Activated CD8-positive, alpha-beta T cell treated with anti-CD3 and anti-CD28 coated beads, Interleukin-2, amount 10 ng/mL, durations not matched to agents 7 days and 5 days (primary cell): ENCODE data around the gene SPTSSB. TPM values are rescaled to one million over a fixed set of nuclear protein-coding genes. Genes with fewer than 3 reads are reported as not detected.

ENCODE experiments used
- ATAC-seq: fragments of 150-1000 bp; cut with Tn5 transposase; one replicate; pipeline ENCODE4 v1.10.0; 2021; ENCODE audit warnings: moderate library complexity
- CTCF ChIA-PET: fragments of 350-600 bp; sonication (Branson Sonifier 250); formaldehyde crosslinking; loops from one replicate; lab custom pipeline; 2021; ENCODE audit warnings: antibody characterized with exemption; lab: Charles Lee
- POLR2A ChIA-PET: fragments of 350-600 bp; sonication (Branson Sonifier 250); formaldehyde crosslinking; loops from one replicate; lab custom pipeline; 2021; ENCODE audit warnings: antibody characterized with exemption; lab: Charles Lee
- DNase-seq: peaks from one replicate; pipeline ENCODE4 v3.0.0-alpha.2; 2020
- H3K27ac Mint-ChIP-seq: one replicate; pipeline ENCODE4 v1.8.0; 2021; ENCODE audit warnings: mild to moderate bottlenecking, mixed read lengths
- H3K27me3 Mint-ChIP-seq: one replicate; pipeline ENCODE4 v1.8.0; 2021; ENCODE audit warnings: low read depth, mixed read lengths
- H3K36me3 Mint-ChIP-seq: one replicate; pipeline ENCODE4 v1.8.0; 2021; ENCODE audit warnings: low read depth, mixed read lengths
- H3K4me1 Mint-ChIP-seq: one replicate; pipeline ENCODE4 v1.8.0; 2021; ENCODE audit warnings: low read depth, mixed read lengths
- H3K4me3 Mint-ChIP-seq: one replicate; pipeline ENCODE4 v1.8.0; 2021; ENCODE audit warnings: mild to moderate bottlenecking, mixed read lengths
- H3K9me3 Mint-ChIP-seq: one replicate; pipeline ENCODE4 v1.8.0; 2022; ENCODE audit warnings: mixed read lengths; ENCODE audit not compliant: insufficient read depth
- total RNA-seq, 2 experiments: library from RNA; stranded (reverse); gene quantifications; one replicate each; pipeline ENCODE4 v1.2.3, GENCODE V29; 2021

Gene SPTSSB
- total RNA-seq, 2 experiments from 2014 or later: not detected

DNA sequence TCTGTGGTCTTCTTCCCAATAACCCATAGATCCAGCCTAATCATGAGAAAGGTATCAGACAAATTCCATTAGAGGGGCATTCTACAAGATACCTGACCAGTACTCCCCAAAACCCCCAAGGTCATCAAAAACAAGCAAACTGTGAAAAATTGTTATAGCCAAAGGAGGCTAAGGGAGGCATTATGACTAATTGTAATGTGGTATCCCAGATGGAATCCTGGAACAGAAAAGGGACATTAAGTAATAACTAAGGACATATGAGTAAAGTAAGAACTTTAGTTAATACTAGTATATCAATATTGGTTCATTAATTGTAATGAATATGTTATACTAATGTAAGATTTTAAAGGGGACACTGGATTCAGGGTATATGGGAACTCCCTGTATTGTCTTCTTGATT lies 20.4 kb downstream of the SPTSSB start:
- no peak for ATAC-seq
- no peak for DNase-seq
- ChIA-PET CTCF (interaction anchor here (1.6 kb wide), 1 partner anchor 90 kb away, joined by 3 read pairs; no protein-coding TSS in a partner anchor), POLR2A (no interaction called here)
- Mint-ChIP-seq H3K4me1 (peaks cover 19% of the 10 kb centered on the region), H3K9me3 (no peaks in the 10 kb centered on the region), H3K36me3 (no peaks in the 10 kb centered on the region), H3K4me3 (no peak overlapping the region), H3K27me3 (peaks cover 45% of the 10 kb centered on the region), H3K27ac (no peak overlapping the region)

DNA sequence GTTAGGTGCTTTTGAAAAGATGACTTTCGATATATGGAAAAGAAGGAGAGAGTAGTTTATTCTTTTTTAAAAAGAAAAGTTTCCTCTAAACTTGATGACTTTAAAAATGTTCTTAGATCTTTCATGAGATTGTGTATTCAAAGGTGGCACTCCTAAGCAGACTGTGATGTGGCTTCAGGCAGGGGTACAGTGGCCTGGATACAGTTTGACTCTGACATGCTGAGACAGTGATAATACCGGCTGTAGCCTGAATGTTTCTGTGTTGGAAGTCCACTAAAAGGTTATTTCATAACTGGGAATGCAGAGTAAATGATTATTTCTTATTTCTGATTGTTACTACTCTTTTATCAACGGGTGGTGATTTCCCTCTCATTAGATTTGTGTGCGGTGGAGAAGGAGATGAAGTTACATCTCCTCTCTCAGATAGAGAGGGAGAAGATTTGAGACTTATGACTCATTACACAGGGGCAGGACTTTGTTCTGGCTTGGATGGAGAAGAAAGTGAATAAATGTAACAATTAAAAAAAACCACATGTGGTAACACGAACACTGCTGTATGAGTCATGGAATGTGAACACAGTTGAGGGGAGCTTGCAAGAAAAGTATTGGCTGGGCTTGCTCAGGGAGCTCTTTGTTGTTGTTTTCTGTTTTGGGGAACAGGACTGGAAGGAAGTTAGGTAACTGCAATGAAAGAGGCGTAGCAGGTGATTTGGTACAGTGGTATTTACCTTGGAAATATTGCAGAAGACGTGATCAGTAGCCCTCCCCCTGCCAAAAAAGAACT lies 21.6 kb downstream of the SPTSSB start:
- no peaks in the 10 kb centered on the region for H3K9me3 Mint-ChIP-seq
- H3K27ac Mint-ChIP-seq: no peak overlapping the region
- H3K36me3 Mint-ChIP-seq: no peaks in the 10 kb centered on the region
- DNase-seq (peak; percentile 38), ATAC-seq (peak; percentile 91)
- peaks cover 46% of the 10 kb centered on the region for H3K27me3 Mint-ChIP-seq
- no peak overlapping the region for H3K4me3 Mint-ChIP-seq
- ChIA-PET CTCF (interaction anchor here (0.7 to 1.6 kb wide), 2 partner anchors 89 to 249 kb away, joined by 3 to 4 read pairs; no protein-coding TSS in a partner anchor), POLR2A (no interaction called here)
- peaks cover 19% of the 10 kb centered on the region for H3K4me1 Mint-ChIP-seq

DNA sequence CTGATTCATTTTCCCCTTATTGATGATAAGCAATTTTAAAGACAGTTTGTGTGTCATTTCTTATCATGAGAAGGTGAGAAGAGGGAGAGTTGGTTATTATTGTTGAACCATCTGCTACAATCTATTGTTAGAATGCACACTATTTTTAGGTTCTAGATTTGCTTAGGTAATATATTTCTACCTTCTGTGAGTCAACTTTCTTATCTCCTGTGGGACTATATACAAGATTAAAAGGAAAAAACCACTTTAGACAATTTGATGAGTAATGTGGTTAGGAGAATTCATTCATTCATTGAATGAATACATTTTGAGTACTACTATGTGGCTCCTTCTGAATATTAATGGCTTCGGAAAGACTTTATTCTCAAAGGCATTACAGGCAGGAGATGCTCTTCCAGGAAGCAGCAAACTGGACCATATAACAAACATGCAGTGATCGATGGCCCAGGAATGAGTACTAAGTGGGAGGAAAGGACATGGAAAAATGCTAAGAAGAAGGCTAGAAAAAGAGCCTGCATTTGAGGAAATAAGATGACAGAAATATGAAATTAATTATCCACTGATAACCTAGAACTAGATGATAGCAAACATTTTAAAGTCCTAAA lies 22.4 kb downstream of the SPTSSB start:
- ChIA-PET CTCF (no interaction called here), POLR2A (no interaction called here)
- Mint-ChIP-seq H3K4me3 (no peak overlapping the region), H3K4me1 (peaks cover 19% of the 10 kb centered on the region), H3K9me3 (no peaks in the 10 kb centered on the region), H3K27ac (no peak overlapping the region), H3K36me3 (no peaks in the 10 kb centered on the region), H3K27me3 (peaks cover 52% of the 10 kb centered on the region)
- ATAC-seq (no peak), DNase-seq (no peak)

DNA sequence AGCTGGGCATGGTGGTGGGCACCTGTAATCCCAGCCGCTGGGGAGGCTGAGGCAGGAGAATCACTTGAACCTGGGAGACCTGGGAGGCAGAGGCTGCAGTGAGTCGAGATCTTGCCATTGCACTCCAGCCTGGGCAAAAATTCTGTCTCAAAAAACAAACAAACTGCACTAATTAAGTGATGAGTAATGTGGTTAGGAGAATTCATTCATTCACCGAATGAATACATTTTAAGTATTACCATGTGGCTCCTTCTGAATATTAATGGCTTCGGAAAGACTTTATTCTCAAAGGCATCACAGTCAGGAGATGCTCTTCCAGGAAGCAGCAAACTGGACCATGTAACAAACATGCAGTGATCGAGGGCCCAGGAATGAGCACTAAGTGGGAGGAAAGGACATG lies 23.6 kb downstream of the SPTSSB start:
- no peak for ATAC-seq
- DNase-seq: no peak
- Mint-ChIP-seq H3K27me3 (peaks cover 56% of the 10 kb centered on the region), H3K4me3 (no peak overlapping the region), H3K36me3 (no peaks in the 10 kb centered on the region), H3K4me1 (peaks cover 19% of the 10 kb centered on the region), H3K27ac (no peak overlapping the region), H3K9me3 (no peaks in the 10 kb centered on the region)
- ChIA-PET POLR2A (no interaction called here), CTCF (no interaction called here)

DNA sequence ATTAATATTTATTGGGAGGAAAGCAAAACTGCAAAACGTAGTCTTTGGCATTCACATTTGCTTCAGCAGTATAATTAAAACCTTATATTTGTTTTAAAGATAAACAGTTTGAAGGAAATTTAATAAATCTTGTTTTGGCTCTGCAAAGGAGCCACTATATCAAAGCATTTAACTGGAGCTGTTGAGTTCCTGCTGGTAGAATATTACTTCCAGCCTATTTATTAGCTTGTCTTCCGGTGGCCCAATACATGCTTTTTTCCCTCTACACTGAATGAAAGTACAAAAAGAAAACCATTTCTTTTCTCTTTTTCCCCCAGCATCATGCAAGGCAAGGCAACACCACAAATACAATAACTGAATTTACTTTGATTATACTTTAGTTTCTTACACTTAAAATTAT lies 26.3 kb downstream of the SPTSSB start:
- Mint-ChIP-seq H3K27ac (no peak overlapping the region), H3K4me3 (no peak overlapping the region), H3K27me3 (peaks cover 62% of the 10 kb centered on the region), H3K9me3 (no peaks in the 10 kb centered on the region), H3K36me3 (no peaks in the 10 kb centered on the region), H3K4me1 (peaks cover 15% of the 10 kb centered on the region)
- CTCF ChIA-PET: interaction anchor here (1.0 to 1.1 kb wide), 2 partner anchors 9 to 27 kb away, joined by 3 to 4 read pairs; partner anchors contain the start of gene SPTSSB
- no peak for ATAC-seq
- POLR2A ChIA-PET: no interaction called here
- no peak for DNase-seq

DNA sequence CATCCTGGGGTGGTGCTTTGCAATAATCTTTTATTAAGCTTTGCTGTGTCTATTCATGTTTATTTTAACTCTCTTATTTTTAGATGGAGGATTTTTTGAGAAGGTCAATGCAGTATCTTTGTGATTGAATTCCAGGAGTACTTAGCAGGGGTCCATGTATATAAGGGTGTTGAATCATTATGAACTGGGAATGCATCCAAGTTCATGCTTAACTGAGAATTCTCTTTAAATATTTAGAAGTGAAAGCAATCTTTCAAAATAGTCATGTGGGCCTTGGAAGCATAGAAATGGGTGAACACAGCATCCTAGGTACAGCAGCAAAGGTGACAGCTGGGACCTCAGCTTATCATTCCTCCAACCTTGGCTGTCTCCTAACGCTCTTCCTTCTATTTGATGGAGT lies 27.3 kb downstream of the SPTSSB start:
- Mint-ChIP-seq H3K4me3 (no peak overlapping the region), H3K27ac (no peak overlapping the region), H3K27me3 (peaks cover 62% of the 10 kb centered on the region), H3K4me1 (peaks cover 5% of the 10 kb centered on the region), H3K36me3 (no peaks in the 10 kb centered on the region), H3K9me3 (no peaks in the 10 kb centered on the region)
- POLR2A ChIA-PET: no interaction called here
- ATAC-seq (no peak), DNase-seq (no peak)
- CTCF ChIA-PET: interaction anchor here (0.8 kb wide), 1 partner anchor 18 kb away, joined by 3 read pairs; no protein-coding TSS in a partner anchor

DNA sequence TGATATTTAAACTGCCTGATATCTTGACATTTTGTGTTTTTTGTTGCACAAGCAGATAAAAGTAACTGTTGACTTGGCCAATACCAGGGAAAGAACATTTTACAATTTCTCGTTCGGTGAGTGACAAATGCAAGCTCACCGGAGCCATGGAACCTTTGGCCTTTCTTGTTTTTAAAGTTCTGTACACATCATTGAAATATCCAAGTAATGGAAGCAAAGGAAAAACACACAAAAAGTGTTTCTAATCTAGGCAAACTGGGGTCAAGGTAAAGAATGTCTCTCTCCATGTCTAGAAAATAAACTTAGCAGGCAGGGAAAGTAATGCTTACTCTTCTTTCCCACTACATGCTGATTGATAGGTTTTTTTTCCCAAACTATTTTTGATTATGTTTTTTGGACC lies 27.8 kb downstream of the SPTSSB start:
- DNase-seq (no peak), ATAC-seq (no peak)
- POLR2A ChIA-PET: no interaction called here
- CTCF ChIA-PET: interaction anchor here (0.5 kb wide), 1 partner anchor 65 kb away, joined by 3 read pairs; no protein-coding TSS in a partner anchor
- Mint-ChIP-seq H3K27ac (no peak overlapping the region), H3K9me3 (no peaks in the 10 kb centered on the region), H3K36me3 (no peaks in the 10 kb centered on the region), H3K4me1 (peaks cover under 1% of the 10 kb centered on the region), H3K27me3 (peaks cover 60% of the 10 kb centered on the region), H3K4me3 (no peak overlapping the region)

DNA sequence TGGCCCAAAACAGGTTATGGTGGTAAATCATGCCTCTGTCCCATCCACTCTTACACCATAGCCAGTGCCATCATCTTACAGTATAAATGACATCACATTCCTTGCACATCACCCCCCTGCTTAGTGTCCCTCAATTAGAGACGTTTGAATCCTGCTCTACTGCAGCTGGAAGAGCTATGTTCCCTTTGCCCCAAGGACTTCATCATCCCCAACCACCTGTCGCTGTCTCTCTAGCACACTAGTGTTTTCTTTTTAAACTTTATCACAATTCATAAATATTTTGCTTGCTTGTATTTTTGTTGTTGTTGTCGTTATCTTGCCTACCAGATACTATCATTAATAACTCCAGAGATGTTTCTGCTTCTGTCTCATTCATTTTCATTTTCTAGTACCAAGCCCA lies 28.7 kb downstream of the SPTSSB start:
- Mint-ChIP-seq H3K9me3 (no peaks in the 10 kb centered on the region), H3K27me3 (peaks cover 63% of the 10 kb centered on the region), H3K36me3 (no peaks in the 10 kb centered on the region), H3K4me1 (no peaks in the 10 kb centered on the region), H3K27ac (no peak overlapping the region), H3K4me3 (no peak overlapping the region)
- ChIA-PET CTCF (no interaction called here), POLR2A (no interaction called here)
- ATAC-seq (no peak), DNase-seq (no peak)

DNA sequence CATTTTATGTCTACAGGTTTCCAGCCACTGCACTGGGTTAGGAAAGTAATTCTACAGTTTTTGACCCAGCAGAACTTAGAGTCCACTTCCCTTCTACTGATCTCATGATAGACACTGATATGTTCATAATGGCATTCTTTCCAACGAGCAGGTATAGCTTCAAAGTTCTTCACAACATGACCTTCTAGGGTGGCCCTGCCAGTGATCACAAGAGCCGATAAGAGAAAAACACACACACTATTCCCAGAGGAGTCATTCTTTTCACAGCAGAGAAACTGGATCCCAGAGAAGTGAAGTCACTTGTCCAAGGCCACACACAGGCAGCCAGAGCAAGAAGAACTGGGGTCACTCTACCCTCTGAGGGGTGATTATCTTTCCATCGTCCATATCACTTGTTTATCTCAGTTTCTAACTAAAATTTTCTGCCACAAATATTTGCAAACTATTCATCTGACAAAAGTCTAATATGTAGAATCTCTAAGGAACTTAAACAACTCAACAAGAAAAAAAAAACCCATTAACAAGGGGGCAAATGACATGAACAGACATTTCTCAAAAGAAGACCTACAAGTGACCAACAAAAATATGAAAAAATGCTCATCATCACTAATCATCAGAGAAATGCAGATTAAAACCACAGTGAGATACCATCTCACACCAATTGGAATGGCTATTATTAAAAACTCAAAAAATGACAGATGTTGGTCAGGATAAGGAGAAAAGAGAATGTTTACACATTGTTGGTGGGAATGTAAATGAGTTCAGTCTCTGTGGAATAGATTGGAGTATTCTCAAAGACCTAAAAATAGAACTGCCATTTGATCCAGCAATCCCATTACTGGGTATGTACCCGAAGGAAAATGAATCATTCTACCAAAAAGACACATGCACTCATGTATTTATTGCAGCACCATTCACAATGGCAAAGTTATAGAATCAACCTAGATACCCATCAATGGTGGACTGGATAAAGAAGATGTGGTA lies 31.5 kb downstream of the SPTSSB start:
- DNase-seq (no peak), ATAC-seq (no peak)
- H3K9me3 Mint-ChIP-seq: no peaks in the 10 kb centered on the region
- H3K4me3 Mint-ChIP-seq: no peak overlapping the region
- no peaks in the 10 kb centered on the region for H3K36me3 Mint-ChIP-seq
- POLR2A ChIA-PET: no interaction called here
- CTCF ChIA-PET: no interaction called here
- peaks cover 76% of the 10 kb centered on the region for H3K27me3 Mint-ChIP-seq
- no peak overlapping the region for H3K27ac Mint-ChIP-seq
- no peaks in the 10 kb centered on the region for H3K4me1 Mint-ChIP-seq

DNA sequence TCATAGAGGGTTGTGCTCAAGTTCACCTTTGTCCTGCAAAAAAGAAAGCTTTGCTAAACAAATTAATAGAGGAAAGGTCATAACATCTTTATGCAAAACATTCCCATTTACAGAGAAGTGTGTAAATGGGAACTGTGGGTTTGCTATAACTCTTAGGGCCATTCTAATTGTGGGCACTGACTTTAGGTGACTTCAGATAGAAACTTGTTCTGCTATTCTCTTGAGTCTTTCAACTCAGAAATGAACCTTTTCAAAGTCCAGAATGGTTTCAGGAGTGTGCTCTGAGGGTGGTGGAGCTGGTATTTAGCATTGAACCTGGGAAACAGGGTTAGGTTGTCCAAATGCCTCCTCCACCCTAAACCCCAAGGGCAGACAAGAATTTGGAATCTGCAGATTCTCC lies 34.0 kb downstream of the SPTSSB start:
- Mint-ChIP-seq H3K4me1 (no peaks in the 10 kb centered on the region), H3K27ac (no peak overlapping the region), H3K4me3 (no peak overlapping the region), H3K9me3 (no peaks in the 10 kb centered on the region), H3K36me3 (no peaks in the 10 kb centered on the region), H3K27me3 (peaks cover 60% of the 10 kb centered on the region)
- DNase-seq: no peak
- ATAC-seq: no peak
- ChIA-PET CTCF (interaction anchor here (1.3 kb wide), 1 partner anchor 1305 kb away, joined by 3 read pairs; no protein-coding TSS in a partner anchor), POLR2A (no interaction called here)

DNA sequence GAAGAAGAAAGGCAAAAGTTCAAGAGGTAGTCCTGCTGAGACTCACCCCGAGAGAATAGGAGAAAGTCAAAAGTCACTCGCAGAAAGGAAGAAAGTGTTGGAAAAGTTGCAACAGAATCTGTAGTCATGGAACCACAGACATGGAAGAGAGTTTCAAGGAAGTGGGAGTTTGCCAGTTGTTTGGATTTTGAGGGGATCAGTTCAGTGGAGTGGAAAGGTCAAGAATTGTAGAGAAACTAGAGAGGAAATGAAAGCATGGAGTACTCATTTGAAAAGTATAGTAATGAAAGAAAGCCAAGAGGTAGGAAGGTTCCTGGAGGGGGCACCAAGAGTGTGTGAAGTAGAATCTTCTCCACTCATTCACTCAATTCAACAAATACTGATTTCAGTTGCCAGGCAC lies 34.7 kb downstream of the SPTSSB start:
- DNase-seq (no peak), ATAC-seq (no peak)
- Mint-ChIP-seq H3K27ac (no peak overlapping the region), H3K9me3 (no peaks in the 10 kb centered on the region), H3K36me3 (no peaks in the 10 kb centered on the region), H3K4me3 (no peak overlapping the region), H3K4me1 (no peaks in the 10 kb centered on the region), H3K27me3 (peaks cover 55% of the 10 kb centered on the region)
- CTCF ChIA-PET: interaction anchor here (1.1 kb wide), 1 partner anchor 8 kb away, joined by 3 read pairs; no protein-coding TSS in a partner anchor
- POLR2A ChIA-PET: no interaction called here
